Stimulated activated CD8-positive, alpha-beta memory T cell treated with anti-CD3 and anti-CD28 coated beads, Interleukin-4, amount 100 ng/mL, for 4 hours (primary cell): Measurements from ENCODE around the gene OR11H12.
"Not testable (repeated sequence)": the region's sequence is repeated elsewhere in the genome, so short reads cannot be mapped to it uniquely, and the experiment has no call there.

Source experiments
- DNase-seq, 2 donors: peaks; one replicate each; pipeline ENCODE4 v3.0.0-alpha.2; 2020; ENCODE audit warnings: low read depth in 2 of 2, low spot score in 1 of 2

Gene OR11H12, protein sequence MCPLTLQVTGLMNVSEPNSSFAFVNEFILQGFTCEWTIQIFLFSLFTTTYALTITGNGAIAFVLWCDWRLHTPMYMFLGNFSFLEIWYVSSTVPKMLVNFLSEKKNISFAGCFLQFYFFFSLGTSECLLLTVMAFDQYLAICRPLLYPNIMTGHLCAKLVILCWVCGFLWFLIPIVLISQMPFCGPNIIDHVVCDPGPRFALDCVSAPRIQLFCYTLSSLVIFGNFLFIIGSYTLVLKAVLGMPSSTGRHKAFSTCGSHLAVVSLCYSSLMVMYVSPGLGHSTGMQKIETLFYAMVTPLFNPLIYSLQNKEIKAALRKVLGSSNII

DNA sequence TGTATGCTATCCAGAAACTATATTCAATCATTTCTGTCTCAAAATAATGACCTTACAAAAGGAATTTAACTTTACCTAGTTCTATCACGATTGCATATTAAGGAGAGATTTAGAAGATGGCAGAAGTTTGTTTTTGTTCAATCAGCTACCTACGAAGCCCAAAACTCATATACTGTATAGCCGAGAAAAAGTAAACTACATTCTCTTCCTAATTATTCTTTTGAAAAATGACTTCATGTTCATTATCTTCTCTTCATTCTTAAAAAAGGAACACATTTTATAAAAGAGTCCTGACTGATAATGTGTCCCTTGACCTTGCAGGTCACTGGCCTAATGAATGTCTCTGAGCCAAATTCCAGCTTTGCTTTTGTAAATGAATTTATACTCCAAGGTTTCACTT lies at the start of gene OR11H12:
Gene OR11H12 (plus strand): TSS at position 301 of the 400 bp plus-strand sequence. CDS start 0 bp downstream, at position 301.
- DNase-seq = not testable (repeated sequence)

DNA sequence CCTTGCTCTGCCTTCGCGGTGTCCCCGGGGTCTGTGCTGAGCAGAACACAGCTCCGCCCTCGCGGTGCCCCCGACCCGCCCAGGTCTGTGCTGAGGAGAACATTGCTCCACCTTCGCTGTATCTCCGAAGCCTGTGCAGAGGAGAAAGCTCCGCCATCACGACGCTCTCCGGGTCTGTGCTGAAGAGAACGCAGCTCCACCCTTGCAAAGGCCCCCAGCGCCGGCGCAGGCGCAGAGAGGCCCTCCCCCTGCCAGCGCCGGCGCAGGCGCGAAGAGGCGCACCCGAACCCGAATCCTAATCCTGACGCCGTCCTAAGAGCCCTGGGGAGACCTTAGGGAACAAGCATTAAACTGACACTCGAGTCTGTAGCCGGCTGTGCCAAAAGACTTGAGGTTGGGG lies 18.0 kb upstream of the OR11H12 start:
- DNase-seq = not testable (repeated sequence)

DNA sequence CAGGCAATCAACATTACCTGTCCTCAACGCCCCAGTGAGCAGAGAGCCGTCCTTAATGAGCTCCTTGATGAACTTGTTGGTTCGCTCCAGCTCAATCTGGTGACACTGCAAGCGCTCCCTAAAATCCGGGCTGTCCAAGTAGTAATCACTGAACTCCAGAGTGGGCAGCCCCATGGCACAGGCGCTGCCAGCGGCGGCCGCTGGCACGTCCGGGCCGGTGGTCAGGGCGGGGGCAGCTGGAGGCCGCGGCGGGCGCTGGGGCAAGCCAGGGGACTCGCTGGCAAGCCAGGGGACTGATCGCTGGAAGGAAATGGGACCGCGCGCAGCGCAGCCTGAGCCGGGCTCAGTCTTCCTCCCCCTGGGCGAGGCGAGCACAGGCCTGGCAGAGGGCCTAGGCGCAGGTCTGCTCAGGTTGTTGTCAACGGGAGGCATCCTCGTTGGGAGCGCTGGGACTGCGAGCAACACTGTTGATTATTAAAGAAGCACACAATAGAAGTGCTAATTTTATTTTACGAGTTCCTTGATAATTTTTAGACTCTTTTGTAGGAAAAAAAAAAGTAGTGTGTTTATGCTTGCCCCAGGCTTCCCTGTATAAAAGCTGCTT lies 25.8 kb downstream of the OR11H12 start:
- not testable (repeated sequence) for DNase-seq

DNA sequence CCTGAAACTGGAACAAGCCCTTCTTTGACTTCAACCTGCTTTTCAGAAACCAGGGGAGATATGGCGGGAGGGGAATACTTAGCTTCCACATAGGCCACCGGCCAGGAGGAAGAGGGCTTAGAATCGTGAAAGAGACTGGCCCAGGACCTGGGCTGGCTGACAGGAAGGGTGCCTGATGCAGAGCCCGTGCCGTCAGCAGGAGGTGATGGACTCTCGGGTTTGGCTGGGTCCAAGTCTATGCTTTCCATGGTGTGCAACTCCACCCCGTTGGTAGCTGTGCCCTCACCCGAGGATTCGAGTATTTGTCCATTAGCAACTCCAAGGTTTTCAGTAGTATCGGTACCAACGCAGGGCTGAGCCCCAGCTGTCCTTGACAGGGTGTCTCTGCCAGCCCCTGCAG lies 35.1 kb downstream of the OR11H12 start:
- not testable (repeated sequence) for DNase-seq

DNA sequence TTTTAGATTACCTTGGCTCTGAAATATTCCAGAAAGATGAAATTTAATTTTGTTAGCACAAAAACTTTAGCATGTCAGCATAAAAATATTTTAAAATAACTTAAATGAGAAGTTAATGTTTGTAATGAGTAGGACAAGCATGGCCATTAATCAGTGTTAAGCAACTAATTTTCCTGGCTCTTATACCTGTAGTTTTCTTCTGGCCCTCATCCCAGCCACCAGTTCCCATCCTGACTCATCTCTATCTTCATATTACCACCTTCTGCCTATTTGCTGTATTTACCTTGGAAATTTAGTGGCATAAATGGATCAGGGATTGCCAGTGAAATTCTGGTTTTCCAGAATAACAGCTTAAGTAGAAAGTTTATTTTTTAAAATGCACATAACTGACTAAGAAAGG lies 37.1 kb downstream of the OR11H12 start:
- DNase-seq = not testable (repeated sequence)

DNA sequence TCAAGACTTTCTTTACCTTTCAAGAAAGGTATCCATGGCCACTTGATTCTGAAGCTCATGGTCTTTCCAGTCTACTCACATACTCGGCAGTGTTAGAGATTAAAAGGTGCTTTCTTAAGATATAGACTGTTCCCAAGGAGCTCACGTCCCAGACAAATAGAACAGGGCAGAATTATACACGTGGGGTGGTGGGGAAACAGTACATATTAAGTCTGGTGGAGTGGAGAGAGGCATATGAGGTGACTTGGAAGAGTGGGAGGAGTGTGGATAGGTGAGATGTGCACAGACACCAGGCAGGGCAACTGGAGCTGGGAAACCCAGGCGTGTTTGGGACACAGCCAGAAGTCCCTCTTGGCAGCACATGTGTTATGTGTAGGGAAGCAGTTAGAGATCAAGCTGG lies 37.9 kb downstream of the OR11H12 start:
- not testable (repeated sequence) for DNase-seq

DNA sequence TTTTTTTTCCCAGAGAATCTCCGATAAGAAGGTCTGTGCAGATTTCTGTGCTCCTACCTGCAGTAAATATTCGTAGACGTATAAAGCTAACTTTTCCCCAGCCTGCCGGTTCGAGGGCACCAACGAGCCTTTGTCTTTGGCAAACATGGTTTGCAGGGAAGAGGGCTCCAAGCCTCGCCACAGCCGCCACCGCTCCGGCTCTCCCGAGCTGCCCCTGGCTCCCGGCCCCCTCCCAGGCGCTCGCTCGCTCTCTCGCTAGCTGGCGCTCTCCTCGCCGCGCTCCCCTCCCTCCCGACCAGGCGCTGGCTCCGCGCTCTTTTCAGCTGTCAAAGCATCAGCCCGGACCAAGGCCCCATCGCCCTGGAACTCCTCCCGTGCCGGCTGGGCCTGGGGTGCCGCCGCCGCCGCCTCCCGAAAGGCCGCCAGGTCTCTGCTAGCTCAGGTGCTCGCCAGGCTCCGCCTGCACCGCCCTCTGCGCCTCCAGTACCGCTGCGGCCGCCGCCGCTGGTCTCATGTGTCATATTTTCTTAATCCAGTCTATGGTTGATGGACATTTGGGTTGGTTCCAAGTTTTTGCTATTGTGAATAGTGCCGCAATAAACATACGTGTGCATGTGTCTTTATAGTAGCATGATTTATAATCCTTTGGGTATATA lies 45.3 kb downstream of the OR11H12 start:
- not testable (repeated sequence) for DNase-seq
